HG02938 (cell line): Measurements from ENCODE around the gene PRODH2.

Experiments
- ATAC-seq: cut with Tn5 transposase; IDR thresholded peaks from one replicate; pipeline ENCODE4 v1.9.1; 2021; ENCODE audit warnings: mild to moderate bottlenecking, moderate library complexity; ENCODE audit not compliant: unreplicated experiment

PRODH2 gene

GRCh38 chr19:35812220-35813042 lies at the start of gene PRODH2:
TSS of gene PRODH2 (minus strand) at chr19:35812845. CDS start at chr19:35812805, 40 bp downstream.
- no peak for ATAC-seq

- no peak for ATAC-seq
Measured at GRCh38 chr19:35861640-35862160, 49.1 kb upstream of the PRODH2 start.

- ATAC-seq, result no peak
Measured at GRCh38 chr19:35860818-35861639, 48.4 kb upstream of the PRODH2 start.

- no peak for ATAC-seq
Measured at GRCh38 chr19:35860436-35860817, 47.8 kb upstream of the PRODH2 start.

GRCh38 chr19:35859414-35859813 lies 46.8 kb upstream of the PRODH2 start:
- no peak for ATAC-seq

GRCh38 chr19:35858311-35858710 lies 45.7 kb upstream of the PRODH2 start:
- no peak for ATAC-seq

GRCh38 chr19:35856546-35857149 lies 44.0 kb upstream of the PRODH2 start, which contains the start of gene KIRREL2:
TSS of gene KIRREL2 (plus strand) at chr19:35856911. CDS start at chr19:35857120, 209 bp downstream.
- ATAC-seq, result no peak

GRCh38 chr19:35853038-35853756 lies 40.6 kb upstream of the PRODH2 start:
- no peak for ATAC-seq

- no peak for ATAC-seq
Measured at GRCh38 chr19:35852029-35852780, 39.6 kb upstream of the PRODH2 start, which contains the start of gene NPHS1. TSS of gene NPHS1 (minus strand) at chr19:35852504. CDS start at chr19:35851837, 667 bp downstream.

GRCh38 chr19:35851213-35852028 lies 38.8 kb upstream of the PRODH2 start:
- ATAC-seq, result no peak

GRCh38 chr19:35848919-35849505 lies 36.4 kb upstream of the PRODH2 start:
- ATAC-seq, result no peak

GRCh38 chr19:35848486-35848885 lies 35.8 kb upstream of the PRODH2 start:
- ATAC-seq, result no peak

GRCh38 chr19:35847911-35848310 lies 35.3 kb upstream of the PRODH2 start:
- no peak for ATAC-seq

- no peak for ATAC-seq
Measured at GRCh38 chr19:35846038-35846668, 33.5 kb upstream of the PRODH2 start.

- ATAC-seq, result no peak
Measured at GRCh38 chr19:35845215-35846037, 32.8 kb upstream of the PRODH2 start.

- no peak for ATAC-seq
Measured at GRCh38 chr19:35844482-35845214, 32.0 kb upstream of the PRODH2 start.
